ENCODE data around the gene MRGPRE.

MRGPRE gene

GRCh38 chr11:3196161-3197043 lies 35.8 kb downstream of the MRGPRE start:
- DNase-seq = no peak

GRCh38 chr11:3195251-3196160 lies 36.7 kb downstream of the MRGPRE start:
- DNase-seq = no peak

GRCh38 chr11:3194016-3194816 lies 38.0 kb downstream of the MRGPRE start:
- no peak for DNase-seq

GRCh38 chr11:3193373-3194015 lies 38.7 kb downstream of the MRGPRE start:
- DNase-seq = no peak

GRCh38 chr11:3192511-3193372 lies 39.5 kb downstream of the MRGPRE start:
- DNase-seq = no peak

GRCh38 chr11:3191586-3192324 lies 40.5 kb downstream of the MRGPRE start:
- no peak for DNase-seq

- no peak for DNase-seq
These were observed 41.6 kb downstream of the MRGPRE start for GRCh38 chr11:3190600-3190999.

- DNase-seq = no peak
These were observed 42.2 kb downstream of the MRGPRE start for GRCh38 chr11:3189886-3190583.

GRCh38 chr11:3189196-3189843 lies 42.9 kb downstream of the MRGPRE start:
- no peak for DNase-seq

- no peak for DNase-seq
These were observed 43.6 kb downstream of the MRGPRE start for GRCh38 chr11:3188496-3189195.

- DNase-seq = no peak
These were observed 45.9 kb downstream of the MRGPRE start for GRCh38 chr11:3186166-3186953.

- no peak for DNase-seq
These were observed 47.4 kb downstream of the MRGPRE start for GRCh38 chr11:3184732-3185347.

- no peak for DNase-seq
These were observed 48.7 kb downstream of the MRGPRE start for GRCh38 chr11:3183523-3183922.

- DNase-seq = no peak
These were observed 49.8 kb downstream of the MRGPRE start for GRCh38 chr11:3182462-3182852.

GRCh38 chr11:3181725-3182461 lies 50.3 kb downstream of the MRGPRE start:
- no peak for DNase-seq

- no peak for DNase-seq
These were observed 51.3 kb downstream of the MRGPRE start for GRCh38 chr11:3180869-3181268.

GRCh38 chr11:3178349-3178748 lies 53.9 kb downstream of the MRGPRE start:
- DNase-seq = no peak

Measured in NCI-H1048 (cell line).